HepG2 (cell line): ENCODE measurements around the gene RNASE4.

Source experiments
- EZH2 ChIP-seq: conservative IDR thresholded peaks from 2 replicates; pipeline ENCODE4 v1.6.1; 2012; ENCODE audit warnings: mild to moderate bottlenecking, low read depth, low read length, moderate library complexity
- GTF2F1 ChIP-seq: fragments of 150-350 bp; IDR thresholded peaks from 2 replicates; pipeline ENCODE4 v1.6.1; 2014; ENCODE audit warnings: low read length
- HOXA7 ChIP-seq: sonication (generic); formaldehyde crosslinking; IDR thresholded peaks from 2 replicates; pipeline ENCODE4 v1.8.1; 2022; ENCODE audit warnings: mild to moderate bottlenecking, missing genetic modification reagents, moderate library complexity
- NFIC ChIP-seq: IDR thresholded peaks from 2 replicates; pipeline ENCODE4 v1.6.1; 2012; ENCODE audit warnings: mild to moderate bottlenecking, low read length, inconsistent platforms
- PHF8 ChIP-seq: sonication (generic); formaldehyde crosslinking; IDR thresholded peaks from 2 replicates; pipeline ENCODE4 v1.5.0; 2020; ENCODE audit warnings: missing genetic modification reagents
- REST ChIP-seq, 2 experiments: IDR thresholded peaks; 2 replicates each; pipeline ENCODE4 v1.6.1; 2011 to 2012; ENCODE audit warnings: low read length in 2 of 2, borderline replicate concordance in 1 of 2, low read depth in 1 of 2, mild to moderate bottlenecking in 1 of 2, moderate library complexity in 1 of 2
- TCF7 ChIP-seq: sonication (generic); IDR thresholded peaks from 2 replicates; pipeline ENCODE4 v1.6.1; 2016; ENCODE audit warnings: antibody characterized with exemption, low read depth
- ZBTB2 ChIP-seq: sonication (generic); formaldehyde crosslinking; IDR thresholded peaks from 2 replicates; pipeline ENCODE4 v1.8.0; 2022; ENCODE audit warnings: low read depth, missing genetic modification reagents
- ZNF44 ChIP-seq: sonication (generic); formaldehyde crosslinking; IDR thresholded peaks from 2 replicates; pipeline ENCODE4 v1.5.1; 2020; ENCODE audit warnings: mild to moderate bottlenecking, missing genetic modification reagents

- TF ChIP-seq REST (IDR thresholded peaks at IDR 0.05; ENCODE audit: borderline replicate concordance in 1 of 2, low read depth in 1 of 2, low read length in 2 of 2) (no peak), HOXA7 (CRISPR knock-in tag) (no peak), EZH2 (no peak), TCF7 (no peak), GTF2F1 (no peak), NFIC (no peak), ZNF44 (CRISPR knock-in tag) (0 out of 2 replicates have a peak, but pooled peaks have one; percentile 72), PHF8 (CRISPR knock-in tag) (no peak), ZBTB2 (CRISPR knock-in tag) (no peak)
These were observed 3.5 kb upstream of the RNASE4 start for GRCh38 chr14:20680843-20681347.
